ENCODE data around the gene RNU1-2. TPM values are rescaled to one million over a fixed set of nuclear protein-coding genes. Genes with fewer than 3 reads are reported as not detected.
"Not testable (repeated sequence)": the region's sequence is repeated elsewhere in the genome, so short reads cannot be mapped to it uniquely, and the experiment has no call there.

Gene RNU1-2
- total RNA-seq, 2 experiments from 2014 or later = 4,982 to 5,937 TPM

DNA sequence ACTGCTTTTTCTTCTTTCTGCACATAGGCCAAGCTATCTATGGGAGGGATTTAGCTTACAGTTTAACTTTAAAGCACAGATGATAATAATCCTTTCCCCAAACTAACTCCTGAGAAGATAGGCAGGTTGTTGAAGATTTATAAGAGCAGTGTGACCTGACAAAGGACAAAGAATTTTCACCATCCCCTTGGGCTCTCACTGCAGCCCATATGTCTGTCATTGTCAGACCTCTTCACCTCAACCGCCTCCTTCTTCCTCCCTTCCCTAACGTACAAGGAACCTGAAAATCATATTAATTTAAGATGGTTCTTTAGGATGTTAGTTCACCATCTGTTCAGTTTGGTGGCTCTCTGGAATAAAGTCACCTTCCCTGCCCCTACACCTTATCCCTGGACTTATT lies 5.0 kb downstream of the RNU1-2 start:
- Mint-ChIP-seq H3K36me3 (ENCODE audit: low read depth) (peaks cover 9% of the 10 kb centered on the region), H3K9me3 (no peaks in the 10 kb centered on the region), H3K27ac (no peak overlapping the region), H3K27me3 (no peaks in the 10 kb centered on the region), H3K4me1 (ENCODE audit: low read depth) (peaks cover 55% of the 10 kb centered on the region), H3K4me3 (no peak overlapping the region)
- Histone ChIP-seq H3K9me3 (ENCODE audit: control insufficient read depth in 1 of 2, insufficient read depth in 1 of 2, low read length in 2 of 2) (peaks cover under 1 to 3% of the 10 kb centered on the region in 2 experiments), H3K36me3 (ENCODE audit: insufficient read depth, low read length) (no peaks in the 10 kb centered on the region), H3K4me3 (ENCODE audit: low read length) (no peak overlapping the region), H3K4me1 (ENCODE audit: insufficient read depth, low read length) (peaks cover 50% of the 10 kb centered on the region), H3K27ac (ENCODE audit: low read depth in 1 of 2, low read length in 2 of 2) (no peak overlapping the region), H3K27me3 (ENCODE audit: control insufficient read depth in 1 of 2, insufficient read depth in 2 of 2, low read length in 2 of 2) (no peaks in the 10 kb centered on the region)
- TF ChIP-seq, protein P1, sequence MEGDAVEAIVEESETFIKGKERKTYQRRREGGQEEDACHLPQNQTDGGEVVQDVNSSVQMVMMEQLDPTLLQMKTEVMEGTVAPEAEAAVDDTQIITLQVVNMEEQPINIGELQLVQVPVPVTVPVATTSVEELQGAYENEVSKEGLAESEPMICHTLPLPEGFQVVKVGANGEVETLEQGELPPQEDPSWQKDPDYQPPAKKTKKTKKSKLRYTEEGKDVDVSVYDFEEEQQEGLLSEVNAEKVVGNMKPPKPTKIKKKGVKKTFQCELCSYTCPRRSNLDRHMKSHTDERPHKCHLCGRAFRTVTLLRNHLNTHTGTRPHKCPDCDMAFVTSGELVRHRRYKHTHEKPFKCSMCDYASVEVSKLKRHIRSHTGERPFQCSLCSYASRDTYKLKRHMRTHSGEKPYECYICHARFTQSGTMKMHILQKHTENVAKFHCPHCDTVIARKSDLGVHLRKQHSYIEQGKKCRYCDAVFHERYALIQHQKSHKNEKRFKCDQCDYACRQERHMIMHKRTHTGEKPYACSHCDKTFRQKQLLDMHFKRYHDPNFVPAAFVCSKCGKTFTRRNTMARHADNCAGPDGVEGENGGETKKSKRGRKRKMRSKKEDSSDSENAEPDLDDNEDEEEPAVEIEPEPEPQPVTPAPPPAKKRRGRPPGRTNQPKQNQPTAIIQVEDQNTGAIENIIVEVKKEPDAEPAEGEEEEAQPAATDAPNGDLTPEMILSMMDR (IDR thresholded peaks at IDR 0.05) = no peak
- DNase-seq (peak in 2 of 14 experiments; percentile 40 to 55), ATAC-seq (ENCODE audit: poor library complexity) (no peak)
- POLR2A ChIA-PET = no interaction called here
- intact Hi-C loops (cut with DNase I, micrococcal nuclease) = loop anchor here (5.0 to 10.0 kb wide), 2 partner anchors 152 to 1376 kb away; partner anchors contain the start of genes CASP9 (in 1 of the 2), DNAJC16 (in 1 of the 2) and SDHB (in 1 of the 2)
- CTCF ChIA-PET = no interaction called here

DNA sequence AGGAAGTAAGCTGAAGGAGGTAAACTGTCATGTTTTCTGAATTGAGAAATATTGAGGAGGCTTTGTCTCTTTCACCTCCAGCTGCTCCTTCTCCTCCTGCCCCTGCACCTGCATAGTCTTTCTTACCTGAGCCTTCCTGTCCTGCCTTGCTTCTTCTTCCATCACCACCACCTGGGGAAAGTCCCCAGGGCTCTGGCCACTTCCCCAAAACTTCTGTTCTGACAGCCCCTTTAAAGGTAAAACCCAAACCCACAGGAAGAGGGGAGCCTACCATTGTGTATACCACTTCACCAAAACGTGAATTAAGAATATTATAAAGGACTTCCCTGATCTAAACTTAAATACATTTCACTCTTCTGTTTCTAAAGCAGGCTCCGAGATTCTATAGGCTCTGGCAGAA lies 5.6 kb downstream of the RNU1-2 start:
- H3K4me3 Mint-ChIP-seq; H3K36me3 Mint-ChIP-seq (ENCODE audit: low read depth); H3K27me3 Mint-ChIP-seq; H3K27me3 ChIP-seq (ENCODE audit: control insufficient read depth in 1 of 2, insufficient read depth in 2 of 2, low read length in 2 of 2); ATAC-seq (ENCODE audit: poor library complexity); H3K4me3 ChIP-seq (ENCODE audit: low read length); H3K36me3 ChIP-seq (ENCODE audit: insufficient read depth, low read length); H3K27ac ChIP-seq (ENCODE audit: low read depth in 1 of 2, low read length in 2 of 2); H3K27ac Mint-ChIP-seq; H3K9me3 Mint-ChIP-seq; DNase-seq; CTCF ChIA-PET; H3K9me3 ChIP-seq (ENCODE audit: control insufficient read depth in 1 of 2, insufficient read depth in 1 of 2, low read length in 2 of 2); POLR2A ChIA-PET: not testable (repeated sequence)
- H3K4me1 Mint-ChIP-seq (ENCODE audit: low read depth) = peaks cover 51% of the 10 kb centered on the region
- peaks cover 54% of the 10 kb centered on the region for H3K4me1 ChIP-seq (ENCODE audit: insufficient read depth, low read length)
- intact Hi-C loops (cut with DNase I, micrococcal nuclease) = loop anchor here (5.0 to 10.0 kb wide), 2 partner anchors 151 to 1377 kb away; partner anchors contain the start of genes CASP9 (in 1 of the 2), DNAJC16 (in 1 of the 2) and SDHB (in 1 of the 2)

DNA sequence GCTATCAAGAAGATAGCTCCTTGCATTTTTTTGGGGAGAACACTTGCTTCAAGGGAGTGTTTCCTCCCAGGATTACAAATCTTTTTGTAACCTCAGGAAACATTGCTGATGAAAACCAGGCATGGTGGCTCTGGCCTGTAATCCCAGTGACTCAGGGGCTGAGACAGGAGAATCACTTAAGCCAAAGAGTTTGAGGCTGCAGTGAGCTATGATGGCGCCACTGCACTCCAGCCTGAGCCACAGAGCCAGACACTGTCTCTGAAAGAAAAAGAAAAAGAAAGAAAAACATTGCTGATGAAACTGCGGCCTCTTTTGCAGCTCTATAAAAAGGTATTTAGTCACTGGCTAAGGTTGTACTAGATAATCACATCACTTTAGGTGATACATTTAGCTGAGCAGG lies 7.3 kb downstream of the RNU1-2 start:
- Mint-ChIP-seq H3K36me3 (ENCODE audit: low read depth) (peaks cover 5% of the 10 kb centered on the region), H3K27ac (no peak overlapping the region), H3K9me3 (no peaks in the 10 kb centered on the region), H3K4me3 (no peak overlapping the region), H3K4me1 (ENCODE audit: low read depth) (peaks cover 39% of the 10 kb centered on the region), H3K27me3 (no peaks in the 10 kb centered on the region)
- intact Hi-C loops (cut with DNase I, micrococcal nuclease) = loop anchor here (5.0 to 10.0 kb wide), 2 partner anchors 149 to 1378 kb away; partner anchors contain the start of genes CASP9 (in 1 of the 2), DNAJC16 (in 1 of the 2) and SDHB (in 1 of the 2)
- DNase-seq (peak in 2 of 14 experiments; percentile 20 to 42), ATAC-seq (ENCODE audit: poor library complexity) (no peak)
- H3K4me3 ChIP-seq (ENCODE audit: low read length) = no peak overlapping the region
- peak overlapping the region; percentile 98 to 99 for H3K27ac ChIP-seq (ENCODE audit: low read depth in 1 of 2, low read length in 2 of 2)
- no peaks in the 10 kb centered on the region for H3K36me3 ChIP-seq (ENCODE audit: insufficient read depth, low read length)
- peaks cover 12 to 14% of the 10 kb centered on the region in 2 experiments for H3K9me3 ChIP-seq (ENCODE audit: control insufficient read depth in 1 of 2, insufficient read depth in 1 of 2, low read length in 2 of 2)
- H3K4me1 ChIP-seq (ENCODE audit: insufficient read depth, low read length) = peaks cover 55% of the 10 kb centered on the region
- TF ChIP-seq, protein P1 (IDR thresholded peaks at IDR 0.05) = no peak
- CTCF ChIA-PET = interaction anchor here (1.1 kb wide), 1 partner anchor 8 kb away, joined by 3 read pairs; no protein-coding TSS in a partner anchor
- H3K27me3 ChIP-seq (ENCODE audit: control insufficient read depth in 1 of 2, insufficient read depth in 2 of 2, low read length in 2 of 2) = no peaks in the 10 kb centered on the region
- POLR2A ChIA-PET = interaction anchor here (0.6 to 4.5 kb wide), 9 partner anchors 7 to 1055 kb away, joined by 3 to 73 read pairs (median 9); partner anchors contain the start of genes RNU1-2 and SPEN

Measured in CD4-positive, alpha-beta T cell (primary cell).